DOHH2 (cell line): ENCODE results near the gene TNRC6C.

ENCODE experiments used
- H3F3A ChIP-seq: fragments of 200-600 bp; sonication (generic), shearing (Covaris generic); 2 replicates; pipeline ENCODE4 v1.6.0; 2016; ENCODE audit warnings: antibody characterized with exemption, mild to moderate bottlenecking; ENCODE audit not compliant: control insufficient read depth, insufficient read depth
- H3K27ac ChIP-seq: fragments of 200-600 bp; sonication (generic); 2 replicates; pipeline ENCODE4 v1.5.1; 2014; ENCODE audit warnings: low read depth, mild to moderate bottlenecking, low read length, moderate library complexity
- H3K27me3 ChIP-seq: fragments of 200-600 bp; sonication (generic); 2 replicates; pipeline ENCODE4 v1.6.1; 2014; ENCODE audit warnings: mild to moderate bottlenecking, low read length, mixed read lengths; ENCODE audit not compliant: control insufficient read depth
- H3K36me3 ChIP-seq: fragments of 200-600 bp; sonication (generic); 2 replicates; pipeline ENCODE4 v1.6.1; 2014; ENCODE audit warnings: mild to moderate bottlenecking, low read length, moderate library complexity, mixed read lengths; ENCODE audit not compliant: control insufficient read depth
- H3K4me1 ChIP-seq: fragments of 200-600 bp; sonication (generic); 2 replicates; pipeline ENCODE4 v1.6.1; 2014; ENCODE audit warnings: mild to moderate bottlenecking, low read length, mixed read lengths; ENCODE audit not compliant: control insufficient read depth
- H3K4me2 ChIP-seq: fragments of 200-600 bp; sonication (generic); 2 replicates; pipeline ENCODE4 v1.6.0; 2014; ENCODE audit warnings: mild to moderate bottlenecking, low read length, moderate library complexity
- H3K4me3 ChIP-seq: fragments of 200-600 bp; sonication (generic); 2 replicates; pipeline ENCODE4 v1.5.1; 2014; ENCODE audit warnings: mild to moderate bottlenecking, low read length, mixed read lengths
- H3K79me2 ChIP-seq: fragments of 200-600 bp; sonication (generic); 2 replicates; pipeline ENCODE4 v1.6.1; 2014; ENCODE audit warnings: mild to moderate bottlenecking, low read length, mixed read lengths; ENCODE audit not compliant: control insufficient read depth
- H3K9me2 ChIP-seq: fragments of 200-600 bp; sonication (generic); replicated peaks from 2 replicates; pipeline ENCODE4 v1.6.1; 2014; ENCODE audit warnings: mild to moderate bottlenecking, low read length, mixed read lengths; ENCODE audit not compliant: control insufficient read depth
- H3K9me3 ChIP-seq: fragments of 200-600 bp; sonication (generic); 2 replicates; pipeline ENCODE4 v1.6.1; 2014; ENCODE audit warnings: antibody characterized with exemption, low read length, mixed read lengths; ENCODE audit not compliant: control insufficient read depth, insufficient read depth
- H4K20me1 ChIP-seq: fragments of 200-600 bp; sonication (generic); 2 replicates; pipeline ENCODE4 v1.6.0; 2014; ENCODE audit warnings: low read depth, mild to moderate bottlenecking, antibody characterized with exemption, low read length, moderate library complexity; ENCODE audit not compliant: control insufficient read depth, insufficient read depth
- EZH2phosphoT487 ChIP-seq: fragments of 200-600 bp; sonication (generic); IDR thresholded peaks from 2 replicates; pipeline ENCODE4 v1.6.1; 2017; ENCODE audit warnings: borderline replicate concordance, mild to moderate bottlenecking, antibody characterized with exemption, low read length, moderate library complexity, mixed read lengths
- TF ChIP-seq, protein P1 (sequence below): fragments of 200-600 bp; sonication (generic); IDR thresholded peaks from one replicate; pipeline ENCODE4 v1.5.1; 2014; ENCODE audit warnings: antibody characterized with exemption, mild to moderate bottlenecking, low read depth, low read length; ENCODE audit not compliant: poor library complexity, severe bottlenecking

TNRC6C gene

DNA sequence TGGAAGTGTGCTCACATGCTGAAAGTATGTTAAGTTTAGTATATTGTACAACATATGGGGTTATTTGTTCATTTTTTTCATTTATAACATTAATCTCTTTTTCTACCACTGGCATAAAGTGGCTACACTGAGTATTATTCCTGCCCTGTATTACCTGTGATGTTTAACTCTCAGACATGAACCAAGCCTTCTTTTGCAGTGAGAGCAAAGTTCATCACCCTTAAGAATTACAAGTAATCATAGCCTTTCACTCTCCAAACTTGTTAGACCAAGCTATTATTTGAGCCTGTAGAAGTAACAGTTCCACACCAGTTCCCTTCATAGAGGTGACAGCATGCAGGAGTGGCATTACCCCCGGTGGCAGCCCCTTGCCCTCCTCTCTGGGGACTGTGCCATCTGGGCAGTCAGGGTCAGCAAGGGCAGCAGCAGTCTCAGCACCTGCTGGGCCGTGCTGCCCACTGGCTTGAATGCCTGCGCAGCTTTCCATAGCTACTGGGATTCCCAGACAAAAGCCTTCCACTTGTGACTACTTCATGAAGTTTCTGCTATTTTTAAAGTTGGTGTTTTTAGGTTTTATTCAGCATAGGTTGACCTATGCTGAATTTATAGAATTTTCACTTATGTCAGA lies 98.7 kb downstream of the TNRC6C start:
- no peaks in the 10 kb centered on the region for H3K9me2 ChIP-seq
- H3K79me2 ChIP-seq = no peaks in the 10 kb centered on the region
- no peak overlapping the region for H3K27ac ChIP-seq
- H3K36me3 ChIP-seq = no peaks in the 10 kb centered on the region
- no peak overlapping the region for H3K4me3 ChIP-seq
- no peaks in the 10 kb centered on the region for H4K20me1 ChIP-seq
- no peaks in the 10 kb centered on the region for H3F3A ChIP-seq
- no peaks in the 10 kb centered on the region for H3K9me3 ChIP-seq
- H3K4me2 ChIP-seq = no peak overlapping the region
- H3K27me3 ChIP-seq = no peaks in the 10 kb centered on the region
- TF ChIP-seq, protein P1, sequence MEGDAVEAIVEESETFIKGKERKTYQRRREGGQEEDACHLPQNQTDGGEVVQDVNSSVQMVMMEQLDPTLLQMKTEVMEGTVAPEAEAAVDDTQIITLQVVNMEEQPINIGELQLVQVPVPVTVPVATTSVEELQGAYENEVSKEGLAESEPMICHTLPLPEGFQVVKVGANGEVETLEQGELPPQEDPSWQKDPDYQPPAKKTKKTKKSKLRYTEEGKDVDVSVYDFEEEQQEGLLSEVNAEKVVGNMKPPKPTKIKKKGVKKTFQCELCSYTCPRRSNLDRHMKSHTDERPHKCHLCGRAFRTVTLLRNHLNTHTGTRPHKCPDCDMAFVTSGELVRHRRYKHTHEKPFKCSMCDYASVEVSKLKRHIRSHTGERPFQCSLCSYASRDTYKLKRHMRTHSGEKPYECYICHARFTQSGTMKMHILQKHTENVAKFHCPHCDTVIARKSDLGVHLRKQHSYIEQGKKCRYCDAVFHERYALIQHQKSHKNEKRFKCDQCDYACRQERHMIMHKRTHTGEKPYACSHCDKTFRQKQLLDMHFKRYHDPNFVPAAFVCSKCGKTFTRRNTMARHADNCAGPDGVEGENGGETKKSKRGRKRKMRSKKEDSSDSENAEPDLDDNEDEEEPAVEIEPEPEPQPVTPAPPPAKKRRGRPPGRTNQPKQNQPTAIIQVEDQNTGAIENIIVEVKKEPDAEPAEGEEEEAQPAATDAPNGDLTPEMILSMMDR = no peak
- TF ChIP-seq EZH2phosphoT487 = no peak
- H3K4me1 ChIP-seq = no peaks in the 10 kb centered on the region

DNA sequence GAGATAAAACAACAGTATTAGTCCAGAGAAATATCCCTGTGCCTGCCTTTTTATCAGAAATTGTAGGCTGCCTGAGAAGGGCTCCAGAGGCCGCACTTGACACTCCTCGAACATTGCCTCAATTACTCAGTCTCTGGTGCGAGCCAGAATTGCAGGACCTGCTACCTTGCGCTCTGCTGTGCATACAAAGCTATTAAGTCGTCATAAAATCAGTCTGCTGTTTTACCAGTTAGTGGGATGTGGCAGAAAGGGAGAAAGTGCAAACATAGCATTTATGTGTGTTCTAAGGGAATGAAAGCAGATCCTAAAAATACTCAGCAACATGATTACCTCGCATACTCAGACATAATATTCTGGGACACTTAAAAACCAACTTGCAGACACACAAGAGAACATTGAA lies 99.5 kb downstream of the TNRC6C start:
- Histone ChIP-seq H3K4me2 (no peak overlapping the region), H3K4me3 (no peak overlapping the region), H3K79me2 (no peaks in the 10 kb centered on the region), H3K9me3 (no peaks in the 10 kb centered on the region), H3K27me3 (no peaks in the 10 kb centered on the region), H4K20me1 (no peaks in the 10 kb centered on the region), H3K9me2 (no peaks in the 10 kb centered on the region), H3F3A (no peaks in the 10 kb centered on the region), H3K36me3 (no peaks in the 10 kb centered on the region), H3K4me1 (no peaks in the 10 kb centered on the region), H3K27ac (no peak overlapping the region)
- no peak for TF ChIP-seq EZH2phosphoT487
- TF ChIP-seq, protein P1 = no peak

DNA sequence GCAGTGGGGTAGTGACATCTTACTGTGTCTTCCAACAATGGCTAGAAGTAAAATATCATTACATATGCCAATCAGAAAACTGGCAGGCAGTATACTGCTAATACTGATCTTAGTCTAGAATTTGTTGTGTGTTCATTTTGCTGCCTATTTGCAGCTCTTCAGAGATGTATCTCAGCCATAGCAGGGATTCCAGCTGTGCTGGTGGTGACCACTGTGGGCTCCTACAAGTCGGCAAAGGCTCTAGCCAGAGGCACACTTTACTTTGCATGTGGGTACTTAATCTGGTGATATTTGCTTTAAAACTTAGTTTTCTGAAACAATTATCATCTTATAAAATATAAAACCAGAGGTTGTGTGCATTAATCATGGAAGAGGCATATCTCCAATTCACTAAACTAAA lies 100.1 kb downstream of the TNRC6C start:
- Histone ChIP-seq H3K79me2 (no peaks in the 10 kb centered on the region), H3K9me3 (no peaks in the 10 kb centered on the region), H3F3A (no peaks in the 10 kb centered on the region), H3K4me2 (no peak overlapping the region), H3K9me2 (no peaks in the 10 kb centered on the region), H4K20me1 (no peaks in the 10 kb centered on the region), H3K27ac (no peak overlapping the region), H3K4me3 (no peak overlapping the region), H3K4me1 (no peaks in the 10 kb centered on the region), H3K27me3 (no peaks in the 10 kb centered on the region), H3K36me3 (no peaks in the 10 kb centered on the region)
- no peak for TF ChIP-seq EZH2phosphoT487
- TF ChIP-seq, protein P1 = no peak
